Measurements from ENCODE around the gene ERMP1.

DNA sequence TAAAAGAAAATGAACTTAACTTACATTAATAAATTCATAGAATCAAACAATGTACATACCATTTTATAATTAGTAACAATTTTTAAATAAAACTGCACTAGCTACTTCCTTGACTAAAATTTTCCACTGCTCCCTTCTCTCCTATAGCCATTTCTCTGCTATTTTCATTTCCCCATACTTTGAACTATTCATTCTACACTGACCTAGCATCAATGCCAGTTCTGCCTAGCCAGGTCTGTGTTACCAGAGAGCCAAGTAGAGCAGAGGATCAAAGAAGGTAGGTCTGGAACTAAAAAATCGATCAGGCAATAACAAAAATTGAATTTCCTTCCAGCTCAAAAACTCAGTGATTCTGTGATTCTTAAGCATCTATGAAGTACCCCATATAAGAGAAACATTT lies 84.5 kb downstream of the ERMP1 start:
- no peak for TF ChIP-seq EP300 (IDR thresholded peaks at IDR 0.05; ENCODE audit: borderline replicate concordance in 1 of 2, low read depth in 1 of 2, low read length in 1 of 2)
- TF ChIP-seq EZH2phosphoT487 (IDR thresholded peaks at IDR 0.05; ENCODE audit: borderline replicate concordance, low read depth): no peak
- no peak for TF ChIP-seq NRF1 (IDR thresholded peaks at IDR 0.05; ENCODE audit: low read depth, low read length)
- TF ChIP-seq FOXM1 (IDR thresholded peaks at IDR 0.05; ENCODE audit: low read depth): no peak
- no peak for TF ChIP-seq CTCF (IDR thresholded peaks at IDR 0.05)
- no peak for TF ChIP-seq POLR2AphosphoS5 (IDR thresholded peaks at IDR 0.05; ENCODE audit: low read depth, low read length)
- no peak for TF ChIP-seq RFX5 (IDR thresholded peaks at IDR 0.05; ENCODE audit: low read length)
- no peak for TF ChIP-seq MXI1 (IDR thresholded peaks at IDR 0.05; ENCODE audit: low read depth, low read length)
- TF ChIP-seq RAD21 (IDR thresholded peaks at IDR 0.05; ENCODE audit: low read length): no peak
- TF ChIP-seq FOSL2 (IDR thresholded peaks at IDR 0.05; ENCODE audit: borderline replicate concordance, low read depth): no peak
- no peak for TF ChIP-seq SMC3 (IDR thresholded peaks at IDR 0.05; ENCODE audit: low read depth, low read length)
- no peak for TF ChIP-seq SIN3A (IDR thresholded peaks at IDR 0.05; ENCODE audit: borderline replicate concordance, low read depth, low read length)
- TF ChIP-seq, protein P1, sequence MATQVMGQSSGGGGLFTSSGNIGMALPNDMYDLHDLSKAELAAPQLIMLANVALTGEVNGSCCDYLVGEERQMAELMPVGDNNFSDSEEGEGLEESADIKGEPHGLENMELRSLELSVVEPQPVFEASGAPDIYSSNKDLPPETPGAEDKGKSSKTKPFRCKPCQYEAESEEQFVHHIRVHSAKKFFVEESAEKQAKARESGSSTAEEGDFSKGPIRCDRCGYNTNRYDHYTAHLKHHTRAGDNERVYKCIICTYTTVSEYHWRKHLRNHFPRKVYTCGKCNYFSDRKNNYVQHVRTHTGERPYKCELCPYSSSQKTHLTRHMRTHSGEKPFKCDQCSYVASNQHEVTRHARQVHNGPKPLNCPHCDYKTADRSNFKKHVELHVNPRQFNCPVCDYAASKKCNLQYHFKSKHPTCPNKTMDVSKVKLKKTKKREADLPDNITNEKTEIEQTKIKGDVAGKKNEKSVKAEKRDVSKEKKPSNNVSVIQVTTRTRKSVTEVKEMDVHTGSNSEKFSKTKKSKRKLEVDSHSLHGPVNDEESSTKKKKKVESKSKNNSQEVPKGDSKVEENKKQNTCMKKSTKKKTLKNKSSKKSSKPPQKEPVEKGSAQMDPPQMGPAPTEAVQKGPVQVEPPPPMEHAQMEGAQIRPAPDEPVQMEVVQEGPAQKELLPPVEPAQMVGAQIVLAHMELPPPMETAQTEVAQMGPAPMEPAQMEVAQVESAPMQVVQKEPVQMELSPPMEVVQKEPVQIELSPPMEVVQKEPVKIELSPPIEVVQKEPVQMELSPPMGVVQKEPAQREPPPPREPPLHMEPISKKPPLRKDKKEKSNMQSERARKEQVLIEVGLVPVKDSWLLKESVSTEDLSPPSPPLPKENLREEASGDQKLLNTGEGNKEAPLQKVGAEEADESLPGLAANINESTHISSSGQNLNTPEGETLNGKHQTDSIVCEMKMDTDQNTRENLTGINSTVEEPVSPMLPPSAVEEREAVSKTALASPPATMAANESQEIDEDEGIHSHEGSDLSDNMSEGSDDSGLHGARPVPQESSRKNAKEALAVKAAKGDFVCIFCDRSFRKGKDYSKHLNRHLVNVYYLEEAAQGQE (IDR thresholded peaks at IDR 0.05; ENCODE audit: low read depth, low read length): no peak
